ENCODE measurements around the gene OTUB2. TPM values are rescaled to one million over a fixed set of nuclear protein-coding genes. Genes with fewer than 3 reads are reported as not detected.
A peak's percentile ranks its signal among the peaks of the same experiment; 100 is the strongest.

OTUB2 gene
- total RNA-seq, 1 experiment from 2014 or later = 1.2 TPM

DNA sequence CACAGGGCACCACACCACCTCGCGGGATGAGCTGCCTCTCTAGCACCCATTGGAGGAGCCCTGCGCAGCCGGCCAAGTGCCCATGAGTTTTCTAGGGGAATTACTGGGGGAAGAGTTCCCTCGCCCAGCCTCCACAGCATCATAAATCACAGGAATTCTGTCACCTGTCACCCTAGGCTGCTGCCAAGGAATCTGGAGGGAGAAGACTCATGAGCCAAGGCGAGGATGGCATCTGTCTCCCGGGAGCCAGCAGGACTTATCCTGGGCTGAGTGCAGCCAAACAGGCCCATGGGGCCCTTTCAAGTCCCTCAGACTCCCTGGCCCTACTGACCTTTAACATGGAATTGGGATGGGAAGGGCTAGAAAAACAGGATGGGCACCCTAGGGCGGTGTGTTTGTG, 7.8 kb upstream of the OTUB2 start:
- Mint-ChIP-seq H3K36me3 (ENCODE audit: insufficient read depth, unreplicated experiment) (no peaks in the 10 kb centered on the region), H3K9me3 (ENCODE audit: unreplicated experiment) (no peaks in the 10 kb centered on the region), H3K4me1 (ENCODE audit: low read depth, unreplicated experiment) (peaks cover 18% of the 10 kb centered on the region), H3K4me3 (ENCODE audit: unreplicated experiment) (no peak overlapping the region), H3K27me3 (ENCODE audit: insufficient read depth, unreplicated experiment) (peaks cover 3% of the 10 kb centered on the region), H3K27ac (ENCODE audit: unreplicated experiment) (no peak overlapping the region)
- Histone ChIP-seq H3K9me3 (no peaks in the 10 kb centered on the region), H3K4me3 (ENCODE audit: low read depth, low read length) (no peak overlapping the region), H3K4me1 (peaks cover 8% of the 10 kb centered on the region; the same call in 1 of the 2 replicates), H3K36me3 (ENCODE audit: control insufficient read depth, insufficient read depth, low read length) (no peaks in the 10 kb centered on the region), H3K27me3 (replicated peaks; ENCODE audit: control insufficient read depth, insufficient read depth, low read length) (no peaks in the 10 kb centered on the region)
- ChIA-PET POLR2A (no interaction called here), CTCF (no interaction called here)
- intact Hi-C loops (cut with micrococcal nuclease; ENCODE audit: unreplicated experiment) = no loop called here
- TF ChIP-seq CTCF (IDR thresholded peaks at IDR 0.05; ENCODE audit: insufficient read depth in 1 of 2, low read depth in 1 of 2, low read length in 1 of 2, severe bottlenecking in 1 of 2, unreplicated experiment in 1 of 2) = no peak
- BruUV-seq (replicated peaks) = no TSS peak
- no peak for DNase-seq

GRCh38 chr14:94019329-94019728, 6.8 kb upstream of the OTUB2 start:
- H3K4me3 ChIP-seq (ENCODE audit: low read depth, low read length) = no peak overlapping the region
- no peaks in the 10 kb centered on the region for H3K27me3 ChIP-seq (replicated peaks; ENCODE audit: control insufficient read depth, insufficient read depth, low read length)
- DNase-seq = peak in 1 of 2 experiments; percentile 34
- Mint-ChIP-seq H3K4me3 (ENCODE audit: unreplicated experiment) (no peak overlapping the region), H3K9me3 (ENCODE audit: unreplicated experiment) (no peaks in the 10 kb centered on the region), H3K27ac (ENCODE audit: unreplicated experiment) (no peak overlapping the region), H3K4me1 (ENCODE audit: low read depth, unreplicated experiment) (peaks cover 18% of the 10 kb centered on the region), H3K36me3 (ENCODE audit: insufficient read depth, unreplicated experiment) (no peaks in the 10 kb centered on the region), H3K27me3 (ENCODE audit: insufficient read depth, unreplicated experiment) (peaks cover 3% of the 10 kb centered on the region)
- no peaks in the 10 kb centered on the region for H3K36me3 ChIP-seq (ENCODE audit: control insufficient read depth, insufficient read depth, low read length)
- peaks cover 8% of the 10 kb centered on the region; the same call in 1 of the 2 replicates for H3K4me1 ChIP-seq
- H3K9me3 ChIP-seq = no peaks in the 10 kb centered on the region
- CTCF ChIA-PET = interaction anchor here (1.0 kb wide), 1 partner anchor 17 kb away, joined by 3 read pairs; no protein-coding TSS in a partner anchor
- BruUV-seq (replicated peaks) = no TSS peak
- POLR2A ChIA-PET = no interaction called here
- intact Hi-C loops (cut with micrococcal nuclease; ENCODE audit: unreplicated experiment) = no loop called here
- no peak for TF ChIP-seq CTCF (IDR thresholded peaks at IDR 0.05; ENCODE audit: insufficient read depth in 1 of 2, low read depth in 1 of 2, low read length in 1 of 2, severe bottlenecking in 1 of 2, unreplicated experiment in 1 of 2)

DNA sequence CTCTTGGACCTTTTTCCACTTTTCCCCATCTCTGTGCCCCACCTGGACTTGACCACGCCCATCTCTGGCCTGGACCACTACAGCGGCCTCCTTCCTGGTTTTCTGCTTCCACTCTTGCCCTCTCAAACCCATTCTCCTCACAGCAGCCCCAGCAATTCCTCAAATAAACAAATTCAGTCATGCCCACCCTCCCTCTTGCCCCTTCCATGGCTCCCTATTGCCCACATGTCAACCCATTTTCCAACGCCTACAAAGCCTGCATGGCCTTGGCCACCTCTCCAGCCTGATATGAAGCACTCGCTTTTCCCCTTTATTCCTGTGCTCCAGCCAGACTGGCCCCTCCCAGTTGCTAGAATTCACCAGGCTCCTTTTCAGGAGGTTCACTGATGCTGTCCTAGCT, 5.9 kb upstream of the OTUB2 start:
- no peak overlapping the region for H3K27ac Mint-ChIP-seq (ENCODE audit: unreplicated experiment)
- TF ChIP-seq CTCF (IDR thresholded peaks at IDR 0.05; ENCODE audit: insufficient read depth in 1 of 2, low read depth in 1 of 2, low read length in 1 of 2, severe bottlenecking in 1 of 2, unreplicated experiment in 1 of 2) = no peak
- intact Hi-C loops (cut with micrococcal nuclease; ENCODE audit: unreplicated experiment) = no loop called here
- Histone ChIP-seq H3K4me3 (ENCODE audit: low read depth, low read length) (no peak overlapping the region), H3K9me3 (no peaks in the 10 kb centered on the region), H3K4me1 (peaks cover 8% of the 10 kb centered on the region; the same call in 1 of the 2 replicates), H3K27me3 (replicated peaks; ENCODE audit: control insufficient read depth, insufficient read depth, low read length) (no peaks in the 10 kb centered on the region), H3K36me3 (ENCODE audit: control insufficient read depth, insufficient read depth, low read length) (no peaks in the 10 kb centered on the region)
- H3K9me3 Mint-ChIP-seq (ENCODE audit: unreplicated experiment) = no peaks in the 10 kb centered on the region
- H3K4me1 Mint-ChIP-seq (ENCODE audit: low read depth, unreplicated experiment) = peaks cover 18% of the 10 kb centered on the region
- BruUV-seq (replicated peaks) = no TSS peak
- H3K4me3 Mint-ChIP-seq (ENCODE audit: unreplicated experiment) = no peak overlapping the region
- no peaks in the 10 kb centered on the region for H3K27me3 Mint-ChIP-seq (ENCODE audit: insufficient read depth, unreplicated experiment)
- CTCF ChIA-PET = interaction anchor here (1.0 kb wide), 1 partner anchor 16 kb away, joined by 3 read pairs; no protein-coding TSS in a partner anchor
- H3K36me3 Mint-ChIP-seq (ENCODE audit: insufficient read depth, unreplicated experiment) = no peaks in the 10 kb centered on the region
- POLR2A ChIA-PET = no interaction called here
- DNase-seq = no peak
